PC-3 (cell line): ENCODE data around the gene TSPAN11.

Experiments
- CTCF ChIP-seq: fragments of 300-600 bp; sonication (generic); conservative IDR thresholded peaks from 2 replicates; pipeline ENCODE4 v1.5.1; 2017; ENCODE audit warnings: antibody characterized with exemption, low read depth, mild to moderate bottlenecking, low read length
- EZH2 ChIP-seq: fragments of 300-600 bp; sonication (generic); IDR thresholded peaks from one replicate; pipeline ENCODE4 v1.6.1; 2017; ENCODE audit warnings: antibody characterized with exemption, mild to moderate bottlenecking, low read length; ENCODE audit not compliant: unreplicated experiment

- no peak for TF ChIP-seq EZH2
- TF ChIP-seq CTCF: no peak
Measured at GRCh38 chr12:30902001-30902400, 24.5 kb upstream of the TSPAN11 start.
